Measurements from ENCODE around the gene YY1AP1.
"Not testable (repeated sequence)": the region's sequence is repeated elsewhere in the genome, so short reads cannot be mapped to it uniquely, and the experiment has no call there.

YY1AP1 gene

DNA sequence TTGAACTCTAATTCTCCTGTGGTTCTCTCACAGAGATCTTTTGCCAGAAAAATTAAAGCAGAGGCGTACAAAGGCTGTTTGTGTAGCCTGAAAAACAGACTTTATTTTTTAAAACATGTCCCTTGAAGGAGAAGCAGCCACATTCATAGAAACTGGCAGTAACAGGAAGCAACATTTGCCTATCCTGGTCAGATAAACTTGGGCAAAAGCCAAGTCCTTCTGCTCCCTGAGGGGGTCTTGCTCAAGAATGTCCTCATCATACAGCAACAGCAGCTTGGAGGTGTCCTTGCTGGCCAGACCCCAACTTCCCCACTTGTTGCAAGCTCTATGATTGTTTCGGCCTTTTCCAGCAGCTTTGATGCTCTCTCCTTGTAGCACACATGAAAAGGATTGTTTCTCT is 42.3 kb downstream of the YY1AP1 start:
- DNase-seq (ENCODE audit: low read depth) = peak; percentile 48

DNA sequence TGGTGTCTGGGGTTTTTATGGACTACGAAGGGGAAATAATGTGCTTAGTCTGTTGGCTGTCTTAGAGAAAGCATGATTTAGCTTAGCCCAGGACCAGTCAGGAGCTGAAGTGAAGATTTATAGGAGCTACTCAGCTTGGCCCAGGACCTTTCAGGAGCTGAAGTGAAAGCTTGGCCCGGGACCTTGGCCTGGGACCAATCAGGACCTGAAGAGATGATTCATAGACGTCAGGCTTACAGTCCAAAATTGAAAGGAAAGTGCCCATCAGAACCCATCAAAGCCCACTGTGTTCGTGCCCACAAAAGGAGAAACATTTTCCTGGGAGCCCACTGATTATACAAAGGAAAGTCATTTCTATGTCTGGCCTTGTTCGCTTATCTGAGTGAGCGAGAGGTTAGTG is 42.9 kb downstream of the YY1AP1 start:
- DNase-seq (ENCODE audit: low read depth) = no peak

DNA sequence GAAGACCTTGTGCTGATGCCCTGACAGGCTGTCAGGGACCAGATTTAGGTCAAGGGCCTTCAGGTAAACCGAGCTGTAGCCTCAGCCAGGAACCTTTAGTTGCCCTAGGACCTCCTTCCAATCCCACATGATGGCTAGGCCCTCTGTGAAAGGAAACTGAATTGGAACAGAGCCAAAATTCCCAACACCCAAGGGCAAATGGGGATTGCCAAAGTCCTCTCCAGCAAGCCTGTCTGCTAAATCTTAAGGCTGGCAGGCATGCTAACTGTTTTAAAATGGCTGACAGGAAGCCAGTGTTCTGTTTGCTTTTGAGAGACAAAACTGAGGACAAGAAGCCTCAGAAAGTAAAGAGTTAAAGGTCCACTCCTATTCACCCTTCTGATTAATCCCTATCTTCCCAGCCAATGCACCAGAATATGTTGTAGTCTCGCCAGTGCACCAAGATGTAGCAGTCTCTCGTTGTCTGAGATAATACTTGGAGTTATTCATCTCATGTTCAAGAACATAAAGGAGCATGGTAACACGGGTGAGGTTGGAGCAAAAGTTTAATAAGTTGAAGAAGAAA is 43.5 kb downstream of the YY1AP1 start:
- peak; percentile 32 for DNase-seq (ENCODE audit: low read depth)

DNA sequence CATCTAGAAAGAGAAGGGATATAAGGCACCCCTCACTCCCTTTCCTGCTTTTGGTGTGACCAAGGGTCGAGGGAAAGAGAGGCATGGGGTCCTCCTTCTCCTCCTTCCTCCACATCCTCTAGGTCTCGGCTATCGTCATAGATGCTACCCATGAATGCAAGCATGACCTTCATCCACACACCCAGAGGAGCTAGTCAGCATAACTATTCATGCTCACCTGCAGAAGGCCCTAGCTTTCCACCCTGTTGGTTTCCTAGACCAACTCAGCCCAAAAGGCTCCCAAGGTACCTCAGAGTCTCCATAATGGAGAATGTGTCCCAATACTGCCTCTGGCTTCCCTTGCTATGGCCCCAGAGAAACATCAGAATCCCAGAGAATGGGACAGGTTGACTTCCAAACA is 45.3 kb downstream of the YY1AP1 start:
- no peak for DNase-seq (ENCODE audit: low read depth)

DNA sequence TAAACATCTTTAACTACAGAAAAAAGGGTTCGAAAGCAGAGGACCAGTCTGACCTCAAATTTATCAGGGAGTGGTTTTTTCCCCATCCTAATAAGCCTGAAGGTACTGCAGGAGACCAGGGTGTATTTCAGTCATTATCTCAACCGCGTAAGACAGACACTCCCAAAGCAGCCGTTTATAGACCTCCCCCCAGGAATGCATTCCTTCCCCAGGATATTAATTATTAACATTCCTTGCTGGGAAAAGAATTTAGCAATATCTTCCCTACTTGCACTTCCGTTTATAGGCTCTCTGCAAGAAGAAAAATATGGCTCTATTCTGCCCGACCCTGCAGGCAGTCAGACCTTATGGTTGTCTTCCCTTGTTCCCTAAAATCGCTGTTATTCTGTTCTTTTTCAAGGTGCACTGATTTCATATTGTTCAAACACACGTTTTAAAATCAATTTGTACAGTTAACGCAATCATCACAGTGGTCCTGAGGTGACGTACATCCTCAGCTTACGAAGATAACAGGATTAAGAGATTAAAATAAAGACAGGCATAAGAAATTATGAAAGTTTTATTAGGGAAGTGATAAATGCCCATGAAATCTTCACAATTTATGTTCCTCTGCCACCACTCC is 45.9 kb downstream of the YY1AP1 start:
- not testable (repeated sequence) for DNase-seq (ENCODE audit: low read depth)

DNA sequence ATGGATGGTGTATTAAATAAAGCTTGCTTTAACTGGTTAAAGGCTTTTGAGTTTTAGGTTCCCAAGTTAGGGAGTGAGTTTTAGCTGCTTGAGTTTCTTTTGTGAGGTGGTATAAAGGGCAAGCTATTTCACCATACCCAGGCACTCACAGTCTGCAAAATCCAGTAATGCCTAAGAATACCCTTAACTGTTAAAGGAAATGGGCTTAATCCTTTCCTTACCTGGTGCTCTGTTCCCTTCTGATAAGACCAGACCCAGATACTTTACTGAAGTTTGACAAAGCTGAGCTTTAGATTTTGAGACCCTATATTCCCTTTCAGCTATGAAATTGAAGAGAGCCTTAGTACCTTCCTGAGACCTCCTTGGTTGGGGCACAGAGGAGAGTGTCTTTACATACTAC is 48.2 kb downstream of the YY1AP1 start:
- no peak for DNase-seq (ENCODE audit: low read depth)

DNA sequence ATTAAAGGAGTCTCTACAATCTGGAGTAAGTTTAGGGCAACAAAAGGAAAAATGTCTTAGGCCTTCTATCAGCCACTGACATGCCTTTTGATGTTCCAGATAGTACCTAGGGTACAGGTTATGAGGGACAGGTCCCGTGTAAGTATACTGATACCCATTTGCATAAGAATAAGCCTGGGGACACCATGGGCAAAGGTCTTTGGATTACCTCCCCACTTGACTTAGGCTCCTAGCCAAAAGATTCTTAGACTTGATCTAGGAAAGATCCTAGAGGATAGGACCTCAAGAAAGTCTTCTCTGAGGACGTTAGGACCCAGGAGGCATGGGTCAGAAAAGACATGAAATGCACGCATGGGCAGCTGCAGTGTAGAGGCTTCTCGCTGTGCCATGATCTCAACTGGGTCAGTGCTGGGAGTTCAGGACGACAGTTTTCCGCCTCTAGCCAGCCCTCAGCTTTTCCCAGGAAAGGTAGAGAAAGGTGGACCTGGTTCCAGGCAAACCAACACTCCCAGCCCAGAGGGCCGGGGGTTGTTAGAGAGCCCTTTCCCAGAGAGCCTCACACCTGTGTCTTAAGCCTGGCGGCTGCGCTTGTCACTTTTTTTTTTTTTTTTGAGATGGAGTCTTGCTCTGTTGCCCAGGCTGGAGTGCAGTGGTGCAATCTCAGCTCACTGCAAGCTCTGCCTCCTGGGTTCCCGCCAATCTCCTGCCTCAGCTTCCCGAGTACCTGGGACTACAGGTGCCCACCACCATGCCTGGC is 52.0 kb downstream of the YY1AP1 start:
- DNase-seq (ENCODE audit: low read depth) = no peak

DNA sequence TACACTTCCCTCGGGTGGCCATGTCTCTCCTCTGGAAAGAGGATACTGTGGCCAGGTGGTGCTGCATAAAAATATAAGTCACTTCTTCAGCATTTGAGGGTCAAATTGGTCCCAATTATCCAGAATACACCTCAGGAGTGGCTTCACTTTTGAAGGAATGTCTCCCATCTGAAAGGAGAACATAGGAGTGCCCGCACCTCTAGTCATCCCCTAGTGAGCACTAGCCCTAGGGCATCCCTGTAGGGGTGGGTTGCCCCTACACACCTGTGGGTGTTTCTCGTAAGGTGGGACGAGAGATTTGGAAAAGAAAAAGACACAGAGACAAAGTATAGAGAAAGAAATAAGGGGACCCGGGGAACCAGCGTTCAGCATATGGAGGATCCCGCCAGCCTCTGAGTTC is 62.1 kb downstream of the YY1AP1 start:
- DNase-seq (ENCODE audit: low read depth) = not testable (repeated sequence)

DNA sequence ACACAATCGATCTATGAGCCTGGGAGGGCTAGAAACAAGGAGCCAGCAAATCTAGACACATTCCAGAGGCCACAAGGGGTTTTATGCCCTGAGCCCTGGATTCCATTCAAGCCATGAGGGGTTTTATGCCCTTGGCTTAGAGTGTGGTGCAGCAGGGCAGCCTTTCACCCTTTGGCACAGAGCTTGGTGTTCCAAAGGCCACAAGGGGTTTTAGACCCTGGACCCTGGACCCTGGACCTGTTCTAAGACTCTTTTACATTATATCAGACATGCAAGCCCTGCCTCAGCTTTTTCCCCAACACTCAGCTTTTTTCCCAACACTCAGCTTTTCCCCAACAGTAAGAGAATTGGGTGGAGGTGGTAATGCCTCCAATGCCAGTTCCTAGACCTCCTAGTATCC is 65.2 kb downstream of the YY1AP1 start:
- no peak for DNase-seq (ENCODE audit: low read depth)

DNA sequence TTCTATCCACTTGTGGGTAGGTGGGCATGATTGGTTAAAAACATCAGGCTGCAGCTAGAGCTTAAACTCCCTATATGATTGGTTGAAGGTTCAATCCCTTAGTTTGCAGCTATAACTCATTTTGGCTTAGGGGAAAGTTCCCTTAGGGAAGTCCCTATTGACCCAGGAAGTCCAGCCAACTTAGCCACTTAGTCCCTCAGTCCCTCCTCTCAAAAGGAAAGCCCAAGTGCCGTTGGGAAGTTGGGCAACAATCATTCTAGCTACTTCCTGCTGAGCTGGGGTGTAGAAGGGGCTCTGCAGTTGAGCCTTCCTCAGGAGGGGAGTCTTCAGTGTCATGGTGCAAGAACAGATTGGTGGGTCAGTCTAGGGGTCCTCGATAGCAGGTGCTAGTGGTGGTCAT is 66.4 kb downstream of the YY1AP1 start:
- DNase-seq (ENCODE audit: low read depth) = no peak

DNA sequence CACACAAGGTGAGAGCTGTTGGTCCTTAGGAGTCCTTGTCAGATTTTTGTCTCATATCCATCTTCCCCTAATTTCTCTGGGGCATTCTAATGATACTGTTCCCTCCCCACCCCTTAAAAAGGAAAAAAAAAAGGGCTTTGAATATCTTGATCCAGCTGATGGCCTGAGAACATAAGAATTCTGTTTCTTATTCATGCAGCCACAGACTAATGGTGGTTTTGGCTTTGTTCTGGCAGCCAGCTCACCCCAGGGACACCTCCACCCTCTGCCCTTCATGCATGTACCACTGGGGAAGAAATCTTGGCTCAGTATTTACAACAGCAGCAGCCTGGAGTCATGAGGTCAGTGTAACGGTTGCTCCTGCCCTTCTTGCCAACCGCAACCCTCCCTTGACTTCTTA is 75.3 kb downstream of the YY1AP1 start:
- not testable (repeated sequence) for DNase-seq (ENCODE audit: low read depth)

DNA sequence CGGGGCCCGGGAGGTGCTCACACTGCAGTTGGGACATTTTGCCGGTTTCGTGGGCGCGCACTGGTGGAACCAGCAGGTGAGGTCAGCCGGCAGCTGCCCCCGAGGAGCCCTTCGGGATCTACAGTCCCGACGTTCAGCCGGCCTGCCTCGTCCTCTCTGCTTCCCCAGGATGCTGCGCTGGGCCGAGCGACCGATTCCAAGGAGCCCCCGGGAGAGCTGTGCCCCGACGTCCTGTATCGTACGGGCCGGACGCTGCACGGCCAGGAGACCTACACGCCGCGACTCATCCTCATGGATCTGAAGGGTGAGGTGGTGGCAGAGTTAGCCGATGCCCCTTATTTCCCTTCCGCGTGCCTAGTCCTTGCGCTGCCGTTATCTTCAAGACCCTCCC is 78.3 kb downstream of the YY1AP1 start:
- DNase-seq (ENCODE audit: low read depth) = not testable (repeated sequence)

DNA sequence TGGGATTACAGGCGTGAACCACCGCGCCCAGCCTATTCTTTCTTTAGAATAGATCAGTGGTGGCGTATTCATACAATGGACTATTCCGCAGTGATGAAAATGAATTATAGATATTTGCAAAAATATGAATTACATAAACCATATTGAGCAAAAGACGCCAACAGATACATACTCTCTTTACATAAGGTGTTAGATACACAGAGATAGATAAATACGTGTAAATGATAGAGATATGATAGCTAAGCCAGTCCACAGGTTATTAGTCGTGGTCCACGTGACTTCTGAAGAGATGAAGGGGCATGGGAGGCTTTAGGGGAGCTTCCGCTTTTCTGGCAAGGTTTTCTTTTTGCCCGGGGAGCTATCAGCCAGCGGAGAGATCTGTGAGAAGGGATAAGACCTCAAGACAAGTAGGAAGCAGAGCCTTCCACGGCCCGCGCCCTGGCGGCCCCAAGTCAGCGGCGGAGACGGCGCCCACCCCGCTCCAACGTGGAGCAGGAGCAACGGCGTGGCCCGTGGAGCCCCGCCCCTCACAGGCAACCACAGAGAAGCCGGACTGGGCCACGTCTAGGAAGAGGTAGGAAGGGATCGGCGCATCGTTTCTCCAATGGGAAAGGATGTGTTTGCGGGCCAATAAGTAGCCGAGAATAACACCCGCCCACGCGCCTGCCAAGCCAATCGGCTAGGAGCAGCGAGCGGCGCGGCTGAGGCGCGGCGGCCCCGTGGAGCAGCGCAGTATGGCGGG is 78.9 kb downstream of the YY1AP1 start, which contains the start of gene MSTO1:
MSTO1 (plus strand) TSS at position 704 of the 742 bp plus-strand sequence; CDS start at position 735, 31 bp downstream.
- peak; percentile 99 for DNase-seq (ENCODE audit: low read depth)
